Hepatocyte (in vitro differentiated cells): ENCODE measurements around the gene CXCL8. TPM values are rescaled to one million over a fixed set of nuclear protein-coding genes. Genes with fewer than 3 reads are reported as not detected.

Experiments
- DNase-seq: peaks from one replicate; pipeline ENCODE4 v3.0.0-alpha.2; 2016; ENCODE audit warnings: low spot score
- H2AFZ ChIP-seq: fragments of 200-600 bp; sonication (generic); 2 replicates; pipeline ENCODE4 v1.6.0; 2016; ENCODE audit warnings: antibody characterized with exemption, mild to moderate bottlenecking
- H3K27ac ChIP-seq: fragments of 200-600 bp; sonication (generic); 2 replicates; pipeline ENCODE4 v1.5.1; 2016; ENCODE audit warnings: mild to moderate bottlenecking
- H3K27me3 ChIP-seq: fragments of 200-600 bp; sonication (generic); 2 replicates; pipeline ENCODE4 v1.6.1; 2016
- H3K36me3 ChIP-seq: fragments of 200-600 bp; sonication (generic); replicated peaks from 2 replicates; pipeline ENCODE4 v1.5.1; 2016; ENCODE audit warnings: low read depth; ENCODE audit not compliant: insufficient read depth
- H3K4me1 ChIP-seq: fragments of 200-600 bp; sonication (generic); 2 replicates; pipeline ENCODE4 v1.5.1; 2016; ENCODE audit warnings: mild to moderate bottlenecking, moderate library complexity; ENCODE audit not compliant: insufficient read depth
- H3K4me2 ChIP-seq: fragments of 200-600 bp; sonication (generic); 2 replicates; pipeline ENCODE4 v1.6.0; 2016
- H3K4me3 ChIP-seq: fragments of 200-600 bp; sonication (generic); 2 replicates; pipeline ENCODE4 v1.5.1; 2016; ENCODE audit warnings: mild to moderate bottlenecking
- H3K79me2 ChIP-seq: fragments of 200-600 bp; sonication (generic); 2 replicates; pipeline ENCODE4 v1.6.0; 2017; ENCODE audit warnings: mild to moderate bottlenecking
- H3K9me2 ChIP-seq: fragments of 200-600 bp; sonication (generic); replicated peaks from 2 replicates; pipeline ENCODE4 v1.6.0; 2017; ENCODE audit warnings: mild to moderate bottlenecking; ENCODE audit not compliant: insufficient read depth
- H3K9me3 ChIP-seq: fragments of 200-600 bp; sonication (generic); 2 replicates; pipeline ENCODE4 v1.5.1; 2016; ENCODE audit warnings: low read depth, mild to moderate bottlenecking
- H4K20me1 ChIP-seq: fragments of 200-600 bp; sonication (generic); 2 replicates; pipeline ENCODE4 v1.6.0; 2016; ENCODE audit warnings: mild to moderate bottlenecking; ENCODE audit not compliant: insufficient read depth, poor library complexity, severe bottlenecking
- EZH2 ChIP-seq: fragments of 200-600 bp; sonication (generic); IDR thresholded peaks from 2 replicates; pipeline ENCODE4 v1.6.1; 2016; ENCODE audit warnings: antibody characterized with exemption, mild to moderate bottlenecking, borderline replicate concordance
- EZH2phosphoT487 ChIP-seq: fragments of 200-600 bp; sonication (generic); IDR thresholded peaks from one replicate; pipeline ENCODE4 v1.6.1; 2018; ENCODE audit warnings: antibody characterized with exemption, mild to moderate bottlenecking, low read depth, moderate library complexity; ENCODE audit not compliant: unreplicated experiment, severe bottlenecking
- WGBS: methylation state at CpG from one replicate; pipeline ENCODE4 v1.1.6; 2016; ENCODE audit warnings: low lambda C conversion rate; ENCODE audit errors: missing lambda C conversion rate; 5-methylcytosine and 5-hydroxymethylcytosine counted together
- polyA plus RNA-seq: library from polyadenylated mRNA; unstranded; fragments of >200 nt; fragmentation: Nextera tagmentation; extraction: Ambion mirVana; gene quantifications from 2 replicates; pipeline ENCODE4 v1.2.1, GENCODE V29; 2016
- total RNA-seq: library from RNA; depleted of rRNA; stranded (reverse); fragments of >200 nt; gene quantifications from 2 replicates; pipeline ENCODE4 v1.2.3, GENCODE V29; 2014
- TF ChIP-seq, protein P1 (sequence below): fragments of 200-600 bp; sonication (generic); IDR thresholded peaks from 2 replicates; pipeline ENCODE4 v1.5.1; 2016; ENCODE audit warnings: antibody characterized with exemption, mild to moderate bottlenecking; ENCODE audit not compliant: poor library complexity

The CXCL8 gene
- total and polyA plus RNA-seq, 2 experiments from 2014 or later, result 21.6 to 43.9 TPM

DNA sequence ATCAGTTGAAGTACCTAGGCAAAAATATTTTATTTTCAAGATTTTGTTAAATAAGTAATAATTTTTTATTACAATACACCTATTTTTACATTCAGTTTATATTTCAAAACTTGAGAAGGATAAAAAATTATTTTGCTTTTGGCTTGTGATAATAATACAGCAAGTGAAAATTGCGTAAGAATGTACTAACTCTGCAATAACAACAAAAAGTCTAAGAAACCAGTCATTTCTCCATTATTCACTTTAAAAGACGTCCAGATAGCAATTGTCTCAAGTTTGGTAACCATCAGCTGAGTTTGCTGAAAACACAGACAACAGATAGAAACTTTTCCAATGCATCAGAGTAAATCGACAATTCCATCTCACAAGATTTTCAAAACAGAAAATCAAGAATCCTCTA is 12.1 kb downstream of the CXCL8 start:
- Histone ChIP-seq H3K79me2 (no peaks in the 10 kb centered on the region), H3K4me1 (no peaks in the 10 kb centered on the region), H3K9me3 (no peaks in the 10 kb centered on the region), H3K27ac (no peak overlapping the region), H3K27me3 (peaks cover 4% of the 10 kb centered on the region), H3K9me2 (no peaks in the 10 kb centered on the region), H2AFZ (no peak overlapping the region), H3K36me3 (no peaks in the 10 kb centered on the region), H3K4me2 (no peak overlapping the region), H4K20me1 (no peaks in the 10 kb centered on the region), H3K4me3 (no peak overlapping the region)
- DNase-seq, result no peak
- TF ChIP-seq EZH2phosphoT487, result no peak
- WGBS, result 88% methylated on average over 3 of the region's 3 CpGs

DNA sequence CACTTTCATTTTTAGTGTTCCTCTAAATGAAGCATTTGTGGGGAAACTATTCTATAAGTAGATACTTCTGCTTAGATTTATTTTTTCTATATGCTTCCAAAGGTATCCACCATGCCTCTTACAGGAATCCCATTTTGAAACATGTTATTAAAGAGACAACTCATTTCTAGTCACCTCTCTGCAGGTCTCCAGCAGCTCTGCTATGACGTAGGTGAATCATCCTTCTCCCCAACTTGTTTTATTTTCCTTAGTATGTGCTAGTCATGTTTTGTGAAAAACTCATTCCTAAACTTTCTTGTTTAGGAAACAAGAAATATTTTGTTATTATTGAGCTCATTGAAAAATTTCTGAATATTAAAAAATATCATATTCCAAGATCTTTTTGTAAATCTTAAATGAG is 12.8 kb downstream of the CXCL8 start:
- H3K4me2 ChIP-seq, result no peak overlapping the region

DNA sequence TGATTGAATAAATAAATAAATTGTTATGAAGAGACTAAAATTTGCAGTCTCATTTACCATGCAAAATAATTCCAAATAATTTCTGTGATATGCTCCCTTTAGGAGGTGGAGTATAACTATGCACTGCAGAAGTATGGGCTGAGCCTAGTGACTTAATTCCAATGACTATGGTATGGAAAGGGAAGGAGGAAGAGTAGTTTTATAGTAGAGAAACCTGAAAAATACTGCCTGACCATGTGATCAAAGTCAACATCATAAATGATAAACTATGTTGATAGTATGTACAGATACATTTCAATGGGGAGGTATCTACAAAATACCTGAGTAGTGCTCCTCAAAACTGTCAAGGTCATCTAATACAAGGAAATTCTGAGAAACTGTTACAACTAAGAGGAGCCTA is 14.6 kb downstream of the CXCL8 start:
- no peak overlapping the region for H3K27ac ChIP-seq
- H3K4me1 ChIP-seq, result no peaks in the 10 kb centered on the region
- H3K36me3 ChIP-seq, result no peaks in the 10 kb centered on the region
- H3K9me3 ChIP-seq, result no peaks in the 10 kb centered on the region
- H4K20me1 ChIP-seq, result no peaks in the 10 kb centered on the region
- DNase-seq, result no peak
- no peak overlapping the region for H3K4me2 ChIP-seq
- no peak overlapping the region for H3K4me3 ChIP-seq
- H2AFZ ChIP-seq, result no peak overlapping the region
- H3K27me3 ChIP-seq, result no peaks in the 10 kb centered on the region
- no peaks in the 10 kb centered on the region for H3K9me2 ChIP-seq
- H3K79me2 ChIP-seq, result no peaks in the 10 kb centered on the region
- TF ChIP-seq EZH2 (no peak), EZH2phosphoT487 (no peak)
- TF ChIP-seq, protein P1, sequence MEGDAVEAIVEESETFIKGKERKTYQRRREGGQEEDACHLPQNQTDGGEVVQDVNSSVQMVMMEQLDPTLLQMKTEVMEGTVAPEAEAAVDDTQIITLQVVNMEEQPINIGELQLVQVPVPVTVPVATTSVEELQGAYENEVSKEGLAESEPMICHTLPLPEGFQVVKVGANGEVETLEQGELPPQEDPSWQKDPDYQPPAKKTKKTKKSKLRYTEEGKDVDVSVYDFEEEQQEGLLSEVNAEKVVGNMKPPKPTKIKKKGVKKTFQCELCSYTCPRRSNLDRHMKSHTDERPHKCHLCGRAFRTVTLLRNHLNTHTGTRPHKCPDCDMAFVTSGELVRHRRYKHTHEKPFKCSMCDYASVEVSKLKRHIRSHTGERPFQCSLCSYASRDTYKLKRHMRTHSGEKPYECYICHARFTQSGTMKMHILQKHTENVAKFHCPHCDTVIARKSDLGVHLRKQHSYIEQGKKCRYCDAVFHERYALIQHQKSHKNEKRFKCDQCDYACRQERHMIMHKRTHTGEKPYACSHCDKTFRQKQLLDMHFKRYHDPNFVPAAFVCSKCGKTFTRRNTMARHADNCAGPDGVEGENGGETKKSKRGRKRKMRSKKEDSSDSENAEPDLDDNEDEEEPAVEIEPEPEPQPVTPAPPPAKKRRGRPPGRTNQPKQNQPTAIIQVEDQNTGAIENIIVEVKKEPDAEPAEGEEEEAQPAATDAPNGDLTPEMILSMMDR, result no peak

More for the DNA sequence above, 12.8 kb downstream of the CXCL8 start:
- H3K36me3 ChIP-seq, result no peaks in the 10 kb centered on the region
- H3K4me1 ChIP-seq, result no peaks in the 10 kb centered on the region
- DNase-seq, result no peak
- no peaks in the 10 kb centered on the region for H4K20me1 ChIP-seq
- TF ChIP-seq EZH2phosphoT487 (no peak), EZH2 (no peak)
- TF ChIP-seq, protein P1, result no peak
- H3K79me2 ChIP-seq, result no peaks in the 10 kb centered on the region
- H3K4me3 ChIP-seq, result no peak overlapping the region
- H3K9me3 ChIP-seq, result no peaks in the 10 kb centered on the region
- 92% methylated on average over 1 of the region's 1 CpG for WGBS
- no peaks in the 10 kb centered on the region for H3K27me3 ChIP-seq
- H2AFZ ChIP-seq, result no peak overlapping the region
- H3K27ac ChIP-seq, result no peak overlapping the region
- no peaks in the 10 kb centered on the region for H3K9me2 ChIP-seq

DNA sequence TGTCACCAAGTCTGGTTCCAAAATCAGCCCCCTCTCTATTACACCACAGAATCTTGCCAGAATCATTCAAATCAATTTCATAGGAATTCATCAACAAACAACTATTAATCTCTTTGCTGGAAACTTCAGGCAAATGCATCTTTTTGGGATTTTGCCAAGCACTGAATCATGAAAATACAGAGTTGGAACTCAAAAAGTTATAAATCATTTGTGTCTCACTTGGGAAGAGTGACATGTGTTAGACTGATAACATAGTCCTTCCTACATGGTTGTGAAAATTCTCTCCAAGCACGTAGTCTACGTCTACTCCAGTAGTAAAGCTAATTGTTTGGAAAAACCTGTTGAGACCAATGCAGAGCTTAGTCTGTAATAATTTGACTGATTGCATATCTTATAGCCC is 19.0 kb downstream of the CXCL8 start:
- WGBS, result 77% methylated on average over 2 of the region's 2 CpGs
- H2AFZ ChIP-seq, result no peak overlapping the region
- no peak overlapping the region for H3K27ac ChIP-seq
- no peaks in the 10 kb centered on the region for H4K20me1 ChIP-seq
- H3K4me2 ChIP-seq, result no peak overlapping the region
- H3K4me1 ChIP-seq, result no peaks in the 10 kb centered on the region
- H3K27me3 ChIP-seq, result no peaks in the 10 kb centered on the region
- TF ChIP-seq EZH2phosphoT487 (no peak), EZH2 (no peak)
- TF ChIP-seq, protein P1, result no peak
- H3K9me3 ChIP-seq, result no peaks in the 10 kb centered on the region
- no peaks in the 10 kb centered on the region for H3K36me3 ChIP-seq
- no peak for DNase-seq
- no peaks in the 10 kb centered on the region for H3K79me2 ChIP-seq
- no peak overlapping the region for H3K4me3 ChIP-seq
- H3K9me2 ChIP-seq, result no peaks in the 10 kb centered on the region
